GM12878 (cell line): Measurements from ENCODE around the gene CD52. TPM values are rescaled to one million over a fixed set of nuclear protein-coding genes. Genes with fewer than 3 reads are reported as not detected.

Experiments
- ATAC-seq: fragments of 200-7000 bp; cut with Tn5 transposase; 3 replicates; pipeline ENCODE4 v1.9.1; 2020; ENCODE audit warnings: mild to moderate bottlenecking, moderate library complexity
- BruUV-seq: library from RNA; stranded (reverse); fragments of 400-500 nt; replicated peaks from 2 replicates; lab custom pipeline; 2021; lab: Mats Ljungman, UMichigan
- CTCF ChIA-PET: fragments of 300-600 bp; sonication (Branson Sonifier 250); formaldehyde crosslinking; extraction: SDS; loops from one replicate; lab custom pipeline; 2021; ENCODE audit warnings: inconsistent platforms; lab: Yijun Ruan, JAX
- POLR2A ChIA-PET: fragments of 350-600 bp; formaldehyde crosslinking; extraction: SDS; loops from one replicate; lab custom pipeline; 2021; ENCODE audit warnings: inconsistent platforms; lab: Charles Lee
- RAD21 ChIA-PET: fragments of 300-600 bp; sonication (Branson Sonifier 250); formaldehyde crosslinking; loops from one replicate; lab custom pipeline; 2023; ENCODE audit warnings: antibody characterized with exemption; ENCODE audit not compliant: unreplicated experiment; lab: Charles Lee
- SMC1A ChIA-PET: fragments of 300-600 bp; sonication (Branson Sonifier 250); formaldehyde crosslinking; loops from one replicate; lab custom pipeline; 2023; ENCODE audit not compliant: unreplicated experiment, uncharacterized antibody; lab: Charles Lee
- DNase-seq: peaks from one replicate; pipeline ENCODE4 v3.0.0-alpha.2; 2011; ENCODE audit warnings: low read depth, low spot score
- FAIRE-seq: peaks from 3 replicates; lab custom pipeline; 2011; peaks lifted over from hg19 to GRCh38; lab: Jason Lieb, UNC
- H2AFZ ChIP-seq: 2 replicates; pipeline ENCODE4 v1.6.0; 2011; ENCODE audit warnings: low read depth, low read length, control low read depth; ENCODE audit not compliant: control insufficient read depth
- H3K27ac ChIP-seq: 2 replicates; pipeline ENCODE4 v1.5.1; 2011; ENCODE audit warnings: control low read depth; ENCODE audit not compliant: control insufficient read depth, insufficient read depth
- H3K27me3 ChIP-seq, 2 experiments: replicated peaks in 1 of 2; 2 replicates each; pipeline versions ENCODE4 v1.6.0 to v1.6.1; 2011; ENCODE audit warnings: low read length in 1 of 2; ENCODE audit not compliant: control insufficient read depth in 2 of 2, insufficient read depth in 2 of 2
- H3K36me3 ChIP-seq, 2 experiments: 2 replicates each; pipeline ENCODE4 v1.5.1; 2011; ENCODE audit warnings: low read length in 1 of 2; ENCODE audit not compliant: control insufficient read depth in 2 of 2, insufficient read depth in 2 of 2
- H3K4me1 ChIP-seq: 2 replicates; pipeline ENCODE4 v1.6.1; 2011; ENCODE audit warnings: mild to moderate bottlenecking, low read length, moderate library complexity, mixed read lengths; ENCODE audit not compliant: control insufficient read depth, insufficient read depth
- H3K4me2 ChIP-seq: 2 replicates; pipeline ENCODE4 v1.6.0; 2011; ENCODE audit warnings: control low read depth; ENCODE audit not compliant: control insufficient read depth, insufficient read depth
- H3K4me3 ChIP-seq: fragments of 200-600 bp; sonication (generic); 2 replicates; pipeline ENCODE4 v1.5.1; 2016
- H3K79me2 ChIP-seq: 2 replicates; pipeline ENCODE4 v1.6.0; 2011; ENCODE audit warnings: low read length; ENCODE audit not compliant: control insufficient read depth, insufficient read depth
- H3K9ac ChIP-seq: 2 replicates; pipeline ENCODE4 v1.8.0; 2011; ENCODE audit warnings: low read length, control low read depth, mixed read lengths; ENCODE audit not compliant: control insufficient read depth, insufficient read depth
- H3K9me3 ChIP-seq: replicated peaks from 3 replicates; pipeline ENCODE4 v1.5.1; 2011; ENCODE audit warnings: mild to moderate bottlenecking, low read length; ENCODE audit not compliant: control insufficient read depth, insufficient read depth
- H4K20me1 ChIP-seq: 2 replicates; pipeline ENCODE4 v1.6.0; 2011; ENCODE audit not compliant: control insufficient read depth, insufficient read depth
- TCF12 ChIP-seq: IDR thresholded peaks from 2 replicates; pipeline ENCODE4 v1.6.1; 2011; ENCODE audit warnings: low read depth, mild to moderate bottlenecking, low read length
- TCF3 ChIP-seq: IDR thresholded peaks from 2 replicates; pipeline ENCODE4 v1.6.1; 2012; ENCODE audit warnings: low read depth, mild to moderate bottlenecking, low read length, borderline replicate concordance; ENCODE audit not compliant: insufficient read depth
- ZBTB33 ChIP-seq: fragments of 450-650 bp; IDR thresholded peaks from 2 replicates; pipeline ENCODE4 v1.6.1; 2017; ENCODE audit warnings: mild to moderate bottlenecking
- WGBS: methylation state at CpG from one replicate; pipeline ENCODE4 v1.1.6; 2016; ENCODE audit warnings: low lambda C conversion rate; ENCODE audit not compliant: insufficient replicate concordance, insufficient coverage; ENCODE audit errors: missing lambda C conversion rate; 5-methylcytosine and 5-hydroxymethylcytosine counted together
- in situ Hi-C: fragments of 300-500 bp; cut with MboI; formaldehyde crosslinking; loops from 9 replicates; pipeline ENCODE4 v1.14.3; 2018; ENCODE audit warnings: mixed read lengths
- intact Hi-C: fragments of 100-400 bp; cut with micrococcal nuclease; formaldehyde crosslinking; loops from one replicate; pipeline ENCODE4 v1.14.2; 2022; ENCODE audit not compliant: unreplicated experiment
- polyA plus RNA-seq, 11 experiments: library from polyadenylated mRNA; depleted of rRNA in 4 of 11; unstranded in 6 of 11; stranded (reverse) in 5 of 11; fragments of >200 nt; fragmentation: Nextera tagmentation in 4 of 11; fragmentation: Illumina TruSeq in 1 of 11; extraction: Ambion mirVana in 4 of 11; extraction: Trizol in 1 of 11; gene quantifications; 1 replicate in 1 of 11; 2 replicates in 10 of 11; pipeline versions ENCODE4 v1.2.1 to v1.2.3, GENCODE V29; 2011 to 2016; ENCODE audit warnings: inconsistent platforms in 2 of 11, missing spikeins in 2 of 11, low read depth in 1 of 11
- total RNA-seq, 4 experiments: library from RNA; depleted of rRNA in 3 of 4; stranded (reverse); fragments of >200 nt in 3 of 4; fragmentation: Illumina TruSeq in 1 of 4; extraction: Trizol in 1 of 4; gene quantifications; 2 replicates each; pipeline versions ENCODE4 v1.2.1 to v1.2.3, GENCODE V29; 2013 to 2021
- TF ChIP-seq, protein P1 (sequence below): fragments of 450-650 bp; IDR thresholded peaks from 2 replicates; pipeline ENCODE4 v1.6.1; 2016; ENCODE audit warnings: mild to moderate bottlenecking

Gene CD52
- total and polyA plus RNA-seq, 10 of the 15 experiments (the other 5 are each of a cell fraction or from before 2014, with no cell fraction given), result 237 to 2,736 (median 532) TPM

DNA sequence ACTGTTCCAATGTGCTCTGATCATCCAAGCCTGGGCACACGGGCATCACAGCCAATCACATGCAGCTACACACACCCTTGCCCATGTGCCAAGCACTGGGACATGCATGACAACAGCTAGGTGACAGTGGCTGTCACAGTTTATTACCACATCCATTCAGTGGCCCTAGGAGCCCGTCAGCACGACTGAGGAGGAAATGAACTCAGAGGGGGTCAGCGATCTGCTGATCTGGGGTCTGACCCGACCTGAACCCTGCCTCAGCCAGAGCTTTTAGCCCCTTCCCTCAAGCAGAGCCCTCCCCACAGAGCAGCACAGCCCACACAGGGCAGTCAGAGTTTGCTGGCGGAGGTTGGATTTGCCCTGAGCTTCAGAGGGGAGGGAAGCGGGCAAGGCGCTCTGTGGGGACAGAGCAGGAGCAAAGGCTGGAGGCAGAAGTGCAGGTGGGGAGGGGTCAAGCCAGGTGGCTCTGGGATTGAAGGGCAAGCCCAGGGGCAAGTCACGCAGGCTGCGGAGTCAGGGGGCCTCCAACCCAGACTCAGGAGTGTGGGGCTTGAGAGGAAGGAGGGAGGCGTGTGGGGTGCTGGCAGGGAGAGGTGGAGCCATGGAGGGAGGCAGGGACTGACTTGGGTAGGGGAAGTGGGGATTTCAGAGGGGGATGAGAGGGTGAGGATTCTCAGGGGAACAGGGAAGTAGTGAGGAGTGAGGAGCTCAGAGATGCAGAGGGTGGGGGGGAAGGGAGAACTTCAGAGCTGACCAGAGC is 27.5 kb upstream of the CD52 start:
- H3K4me1 ChIP-seq, result peaks cover 59% of the 10 kb centered on the region
- ChIA-PET CTCF (interaction anchor here (1.9 to 18.0 kb wide), 6 partner anchors 14 to 126 kb away, joined by 13 to 879 read pairs (median 91); partner anchors contain the start of genes CD52, CEP85 and UBXN11), RAD21 (interaction anchor here (2.6 to 8.7 kb wide), 3 partner anchors 14 to 28 kb away, joined by 9 to 477 read pairs (median 17); partner anchors contain the start of genes CD52 and UBXN11), POLR2A (interaction anchor here (0.5 to 9.2 kb wide), 5 partner anchors 16 to 576 kb away, joined by 3 to 253 read pairs (median 7); partner anchors contain the start of genes CD52, PAFAH2 and UBXN11), SMC1A (interaction anchor here (0.5 to 11.1 kb wide), 4 partner anchors 10 to 143 kb away, joined by 3 to 474 read pairs (median 12); partner anchors contain the start of genes CD52 and SH3BGRL3)
- no TSS peak for BruUV-seq
- no peak overlapping the region for H3K4me3 ChIP-seq
- ATAC-seq (no peak), FAIRE-seq (no peak), DNase-seq (no peak)
- H3K9ac ChIP-seq, result peak overlapping the region; percentile 42
- peak overlapping the region; percentile 70 for H2AFZ ChIP-seq
- peak overlapping the region; percentile 86 for H3K27ac ChIP-seq
- H3K27me3 ChIP-seq, result no peaks in the 10 kb centered on the region
- peak overlapping the region; percentile 66 for H3K4me2 ChIP-seq
- in situ Hi-C loops (no loop called here), intact Hi-C loops (no loop called here)
- WGBS, result 48% methylated on average over 11 of the region's 11 CpGs
- 0 out of 2 replicates have a peak, but pooled peaks have one; percentile 35 for TF ChIP-seq TCF3
- TF ChIP-seq, protein P1, sequence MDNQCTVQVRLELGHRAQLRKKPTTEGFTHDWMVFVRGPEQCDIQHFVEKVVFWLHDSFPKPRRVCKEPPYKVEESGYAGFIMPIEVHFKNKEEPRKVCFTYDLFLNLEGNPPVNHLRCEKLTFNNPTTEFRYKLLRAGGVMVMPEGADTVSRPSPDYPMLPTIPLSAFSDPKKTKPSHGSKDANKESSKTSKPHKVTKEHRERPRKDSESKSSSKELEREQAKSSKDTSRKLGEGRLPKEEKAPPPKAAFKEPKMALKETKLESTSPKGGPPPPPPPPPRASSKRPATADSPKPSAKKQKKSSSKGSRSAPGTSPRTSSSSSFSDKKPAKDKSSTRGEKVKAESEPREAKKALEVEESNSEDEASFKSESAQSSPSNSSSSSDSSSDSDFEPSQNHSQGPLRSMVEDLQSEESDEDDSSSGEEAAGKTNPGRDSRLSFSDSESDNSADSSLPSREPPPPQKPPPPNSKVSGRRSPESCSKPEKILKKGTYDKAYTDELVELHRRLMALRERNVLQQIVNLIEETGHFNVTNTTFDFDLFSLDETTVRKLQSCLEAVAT, result no peak
- TF ChIP-seq TCF12, result 0 out of 2 replicates have a peak, but pooled peaks have one; percentile 6
- TF ChIP-seq ZBTB33, result peak; percentile 43; the same call in 1 of the 2 replicates
- H4K20me1 ChIP-seq, result no peaks in the 10 kb centered on the region
- H3K36me3 ChIP-seq, result no peaks in the 10 kb centered on the region
- H3K79me2 ChIP-seq, result no peaks in the 10 kb centered on the region
- H3K9me3 ChIP-seq, result no peaks in the 10 kb centered on the region
